ENCODE results near the gene GUCY2F.

GRCh38 chrX:109350551-109350950 is 131.3 kb downstream of the GUCY2F start:
- TF ChIP-seq IRF2 (CRISPR knock-in tag; IDR thresholded peaks at IDR 0.05; ENCODE audit: borderline replicate concordance, low read depth) (no peak), CTCF (IDR thresholded peaks at IDR 0.05) (no peak)
